Measurements from ENCODE around the gene RAD21L1.
"Not testable (repeated sequence)": the region's sequence is repeated elsewhere in the genome, so short reads cannot be mapped to it uniquely, and the experiment has no call there.

The RAD21L1 gene

GRCh38 chr20:1212607-1213396 is 13.0 kb upstream of the RAD21L1 start:
- Histone ChIP-seq H3K36me3 (ENCODE audit: control insufficient read depth, insufficient read depth, low read length) (no peaks in the 10 kb centered on the region), H3K27me3 (ENCODE audit: control insufficient read depth, insufficient read depth, low read length) (peaks cover 10% of the 10 kb centered on the region), H3K9me3 (ENCODE audit: control insufficient read depth, insufficient read depth, low read length) (no peaks in the 10 kb centered on the region), H3K4me3 (ENCODE audit: low read depth, low read length) (no peak overlapping the region), H3K4me1 (ENCODE audit: control insufficient read depth, insufficient read depth, low read length) (peaks cover 6% of the 10 kb centered on the region), H3K9ac (ENCODE audit: low read depth, low read length) (no peak overlapping the region)

- Histone ChIP-seq H3K27me3 (ENCODE audit: control insufficient read depth, insufficient read depth, low read length) (peaks cover 10% of the 10 kb centered on the region), H3K4me3 (ENCODE audit: low read depth, low read length) (no peak overlapping the region), H3K9ac (ENCODE audit: low read depth, low read length) (no peak overlapping the region), H3K36me3 (ENCODE audit: control insufficient read depth, insufficient read depth, low read length) (no peaks in the 10 kb centered on the region), H3K4me1 (ENCODE audit: control insufficient read depth, insufficient read depth, low read length) (peaks cover 6% of the 10 kb centered on the region), H3K9me3 (ENCODE audit: control insufficient read depth, insufficient read depth, low read length) (no peaks in the 10 kb centered on the region)
These were observed 11.0 kb upstream of the RAD21L1 start for GRCh38 chr20:1214838-1215261.

- Histone ChIP-seq H3K27me3 (ENCODE audit: control insufficient read depth, insufficient read depth, low read length) (peaks cover 10% of the 10 kb centered on the region), H3K9ac (ENCODE audit: low read depth, low read length) (no peak overlapping the region), H3K4me1 (ENCODE audit: control insufficient read depth, insufficient read depth, low read length) (peaks cover 6% of the 10 kb centered on the region), H3K36me3 (ENCODE audit: control insufficient read depth, insufficient read depth, low read length) (no peaks in the 10 kb centered on the region), H3K4me3 (ENCODE audit: low read depth, low read length) (no peak overlapping the region), H3K9me3 (ENCODE audit: control insufficient read depth, insufficient read depth, low read length) (no peaks in the 10 kb centered on the region)
These were observed 10.3 kb upstream of the RAD21L1 start for GRCh38 chr20:1215386-1216170.

GRCh38 chr20:1216527-1217427 is 9.1 kb upstream of the RAD21L1 start:
- not testable (repeated sequence) for H3K9ac ChIP-seq (ENCODE audit: low read depth, low read length); H3K36me3 ChIP-seq (ENCODE audit: control insufficient read depth, insufficient read depth, low read length); H3K4me3 ChIP-seq (ENCODE audit: low read depth, low read length); H3K9me3 ChIP-seq (ENCODE audit: control insufficient read depth, insufficient read depth, low read length); H3K4me1 ChIP-seq (ENCODE audit: control insufficient read depth, insufficient read depth, low read length)
- peaks cover 10% of the 10 kb centered on the region for H3K27me3 ChIP-seq (ENCODE audit: control insufficient read depth, insufficient read depth, low read length)

- H3K27me3 ChIP-seq (ENCODE audit: control insufficient read depth, insufficient read depth, low read length): peaks cover 15% of the 10 kb centered on the region
- H3K9ac ChIP-seq (ENCODE audit: low read depth, low read length); H3K4me1 ChIP-seq (ENCODE audit: control insufficient read depth, insufficient read depth, low read length); H3K9me3 ChIP-seq (ENCODE audit: control insufficient read depth, insufficient read depth, low read length); H3K36me3 ChIP-seq (ENCODE audit: control insufficient read depth, insufficient read depth, low read length); H3K4me3 ChIP-seq (ENCODE audit: low read depth, low read length): not testable (repeated sequence)
These were observed 3.1 kb upstream of the RAD21L1 start for GRCh38 chr20:1222750-1223149.

GRCh38 chr20:1224205-1224890 is 1.5 kb upstream of the RAD21L1 start:
- Histone ChIP-seq H3K4me3 (ENCODE audit: low read depth, low read length) (no peak overlapping the region), H3K4me1 (ENCODE audit: control insufficient read depth, insufficient read depth, low read length) (no peaks in the 10 kb centered on the region), H3K27me3 (ENCODE audit: control insufficient read depth, insufficient read depth, low read length) (peaks cover 27% of the 10 kb centered on the region), H3K9me3 (ENCODE audit: control insufficient read depth, insufficient read depth, low read length) (no peaks in the 10 kb centered on the region), H3K9ac (ENCODE audit: low read depth, low read length) (no peak overlapping the region), H3K36me3 (ENCODE audit: control insufficient read depth, insufficient read depth, low read length) (no peaks in the 10 kb centered on the region)

- H3K4me3 ChIP-seq (ENCODE audit: low read depth, low read length): peak overlapping the region; percentile 45
- no peaks in the 10 kb centered on the region for H3K9me3 ChIP-seq (ENCODE audit: control insufficient read depth, insufficient read depth, low read length)
- H3K36me3 ChIP-seq (ENCODE audit: control insufficient read depth, insufficient read depth, low read length): no peaks in the 10 kb centered on the region
- peaks cover 35% of the 10 kb centered on the region for H3K27me3 ChIP-seq (ENCODE audit: control insufficient read depth, insufficient read depth, low read length)
- H3K9ac ChIP-seq (ENCODE audit: low read depth, low read length): no peak overlapping the region
- H3K4me1 ChIP-seq (ENCODE audit: control insufficient read depth, insufficient read depth, low read length): no peaks in the 10 kb centered on the region
These were observed 521 bp upstream of the RAD21L1 start for GRCh38 chr20:1225263-1225782.

- H3K36me3 ChIP-seq (ENCODE audit: control insufficient read depth, insufficient read depth, low read length): no peaks in the 10 kb centered on the region
- no peaks in the 10 kb centered on the region for H3K4me1 ChIP-seq (ENCODE audit: control insufficient read depth, insufficient read depth, low read length)
- H3K4me3 ChIP-seq (ENCODE audit: low read depth, low read length): no peak overlapping the region
- no peak overlapping the region for H3K9ac ChIP-seq (ENCODE audit: low read depth, low read length)
- H3K27me3 ChIP-seq (ENCODE audit: control insufficient read depth, insufficient read depth, low read length): peaks cover 32% of the 10 kb centered on the region
- no peaks in the 10 kb centered on the region for H3K9me3 ChIP-seq (ENCODE audit: control insufficient read depth, insufficient read depth, low read length)
These were observed 3.7 kb downstream of the RAD21L1 start for GRCh38 chr20:1229541-1229940.

- Histone ChIP-seq H3K4me1 (ENCODE audit: control insufficient read depth, insufficient read depth, low read length) (no peaks in the 10 kb centered on the region), H3K36me3 (ENCODE audit: control insufficient read depth, insufficient read depth, low read length) (no peaks in the 10 kb centered on the region), H3K4me3 (ENCODE audit: low read depth, low read length) (no peak overlapping the region), H3K9ac (ENCODE audit: low read depth, low read length) (no peak overlapping the region), H3K9me3 (ENCODE audit: control insufficient read depth, insufficient read depth, low read length) (no peaks in the 10 kb centered on the region), H3K27me3 (ENCODE audit: control insufficient read depth, insufficient read depth, low read length) (peaks cover 22% of the 10 kb centered on the region)
These were observed 6.7 kb downstream of the RAD21L1 start for GRCh38 chr20:1232286-1233111.

GRCh38 chr20:1240549-1240948 is 14.7 kb downstream of the RAD21L1 start:
- H3K27me3 ChIP-seq (ENCODE audit: control insufficient read depth, insufficient read depth, low read length): no peaks in the 10 kb centered on the region
- H3K4me3 ChIP-seq (ENCODE audit: low read depth, low read length): no peak overlapping the region
- H3K4me1 ChIP-seq (ENCODE audit: control insufficient read depth, insufficient read depth, low read length): no peaks in the 10 kb centered on the region
- no peaks in the 10 kb centered on the region for H3K9me3 ChIP-seq (ENCODE audit: control insufficient read depth, insufficient read depth, low read length)
- no peak overlapping the region for H3K9ac ChIP-seq (ENCODE audit: low read depth, low read length)
- H3K36me3 ChIP-seq (ENCODE audit: control insufficient read depth, insufficient read depth, low read length): no peaks in the 10 kb centered on the region
